D341Med (cell line): ENCODE measurements around the gene CTNND2.

Experiments
- DNase-seq: peaks from one replicate; pipeline ENCODE4 v3.0.0; 2012; ENCODE audit warnings: low spot score

The CTNND2 gene

DNA sequence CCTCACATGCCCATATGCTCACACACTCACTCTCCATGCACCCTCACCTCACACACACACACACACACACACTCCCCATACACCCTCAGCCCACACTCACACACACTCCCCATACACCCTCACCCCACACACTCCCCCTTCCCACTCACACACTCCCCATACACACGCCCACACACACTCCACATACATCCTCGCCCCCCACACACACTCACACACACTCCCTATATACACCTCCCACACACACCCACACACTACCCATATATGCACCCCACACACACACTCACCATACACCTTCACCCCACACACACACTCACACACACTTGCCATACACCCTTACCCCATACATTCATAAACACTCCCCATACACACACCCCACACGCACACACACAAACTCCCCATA is 592.5 kb downstream of the CTNND2 start:
- no peak for DNase-seq

DNA sequence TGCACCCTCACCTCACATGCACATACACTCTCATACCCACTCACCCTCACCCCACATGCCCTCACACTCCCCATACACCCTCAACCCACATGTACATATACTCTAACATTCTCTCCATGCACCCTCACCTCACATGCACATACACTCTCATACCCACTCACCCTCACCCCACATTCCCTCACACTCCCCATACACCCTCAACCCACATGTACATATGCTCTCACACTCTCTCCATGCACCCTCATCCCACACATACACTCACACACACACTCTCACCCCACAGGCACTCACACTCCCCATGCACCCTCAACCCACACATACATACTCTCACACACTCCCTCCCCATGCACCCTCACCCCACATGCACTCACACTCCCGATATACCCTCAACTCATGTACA is 593.0 kb downstream of the CTNND2 start:
- DNase-seq: no peak

DNA sequence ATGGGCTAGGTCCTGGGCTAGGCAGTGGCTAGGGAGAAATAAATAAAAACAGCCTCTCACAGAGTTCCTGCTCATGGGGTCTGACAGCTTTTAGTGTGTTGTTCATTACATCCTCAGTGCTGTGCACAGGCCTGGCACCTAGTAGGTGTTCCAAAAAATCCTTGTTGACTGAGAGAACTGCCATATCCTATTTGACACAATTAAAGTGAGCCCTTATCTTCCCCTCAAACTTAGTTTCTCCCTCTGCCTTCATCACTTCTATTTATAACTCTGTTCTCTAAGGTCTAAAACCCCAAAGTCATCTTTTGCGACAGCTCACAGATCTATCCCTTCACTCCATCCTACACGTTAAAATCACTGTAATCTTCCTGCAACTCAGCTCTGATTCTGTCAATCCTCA is 594.1 kb downstream of the CTNND2 start:
- no peak for DNase-seq

DNA sequence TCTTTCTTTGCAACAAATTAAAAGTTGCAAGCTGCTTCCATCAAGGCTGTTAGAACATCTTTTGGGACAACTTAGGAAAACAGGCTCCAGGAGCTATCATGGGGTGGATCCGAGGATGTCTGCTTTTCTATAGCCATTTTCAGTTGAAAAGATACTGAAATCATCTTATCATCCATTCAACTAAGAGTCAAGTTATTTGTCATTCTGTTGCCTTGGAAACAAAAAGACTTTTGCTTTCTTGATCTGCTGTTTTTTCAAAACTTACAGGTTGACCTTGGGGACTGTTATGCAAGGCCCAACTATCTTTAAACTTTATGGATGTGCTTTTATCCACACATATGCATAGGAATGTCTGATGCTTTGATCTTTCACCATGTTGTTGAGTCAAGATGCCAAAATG is 597.9 kb downstream of the CTNND2 start:
- DNase-seq: no peak

DNA sequence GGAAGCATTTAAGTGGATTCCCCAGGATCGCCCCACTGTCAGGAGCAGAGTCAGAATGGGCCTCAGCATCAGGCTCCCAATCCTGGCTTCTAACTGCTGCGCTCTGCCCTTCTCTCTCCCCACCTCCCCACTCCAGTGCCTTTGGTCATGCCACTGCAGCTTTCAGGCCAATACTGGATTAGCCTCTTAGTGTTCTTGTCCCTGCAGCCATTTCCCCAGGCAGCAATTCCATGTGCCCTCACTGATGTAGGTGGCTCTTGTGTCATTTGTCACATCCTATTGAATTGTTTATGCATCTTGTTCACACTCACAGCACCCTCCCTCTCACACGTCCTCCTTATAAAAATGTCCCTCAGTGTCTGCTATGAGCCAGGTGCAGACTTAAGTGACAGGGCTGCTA is 599.0 kb downstream of the CTNND2 start:
- DNase-seq: no peak

DNA sequence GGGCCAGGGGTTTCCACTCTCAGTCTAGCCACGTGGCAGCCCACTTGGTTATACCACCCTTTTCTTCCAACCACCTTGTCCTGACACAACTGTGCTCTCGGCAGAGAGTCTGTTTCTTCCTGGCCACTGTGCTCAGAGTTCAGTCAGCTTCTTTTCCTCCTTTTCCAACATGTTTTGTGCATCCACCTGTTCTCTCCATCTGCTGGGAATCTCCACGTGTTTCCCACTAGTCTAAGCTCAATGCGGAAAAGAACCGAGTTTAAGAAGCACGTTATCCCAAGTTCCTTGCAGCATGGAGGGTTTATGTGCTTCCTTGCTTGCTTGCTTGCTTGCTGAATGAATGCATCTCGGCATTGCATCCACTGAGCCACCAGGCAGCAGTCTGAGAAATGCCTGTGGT is 599.6 kb downstream of the CTNND2 start:
- DNase-seq: no peak

DNA sequence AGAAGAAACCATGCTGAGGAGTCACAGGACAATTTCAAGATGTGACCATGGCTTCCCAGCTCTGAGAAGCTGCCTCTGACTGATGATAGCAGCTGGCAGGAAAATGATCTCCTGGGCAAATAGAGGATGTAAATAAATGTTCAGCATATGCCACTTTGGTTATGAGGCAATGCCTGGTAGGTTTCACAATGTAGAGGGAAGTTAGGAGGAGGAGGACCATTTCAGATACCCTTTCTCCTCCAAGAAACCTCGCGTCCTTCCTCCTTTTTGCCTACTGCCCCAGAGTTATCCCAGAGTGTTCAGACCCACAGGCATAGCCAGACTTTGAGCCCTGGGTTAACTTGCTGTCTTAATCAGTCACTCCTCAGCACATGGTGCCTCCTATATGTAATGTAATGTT is 601.6 kb downstream of the CTNND2 start:
- DNase-seq: no peak

DNA sequence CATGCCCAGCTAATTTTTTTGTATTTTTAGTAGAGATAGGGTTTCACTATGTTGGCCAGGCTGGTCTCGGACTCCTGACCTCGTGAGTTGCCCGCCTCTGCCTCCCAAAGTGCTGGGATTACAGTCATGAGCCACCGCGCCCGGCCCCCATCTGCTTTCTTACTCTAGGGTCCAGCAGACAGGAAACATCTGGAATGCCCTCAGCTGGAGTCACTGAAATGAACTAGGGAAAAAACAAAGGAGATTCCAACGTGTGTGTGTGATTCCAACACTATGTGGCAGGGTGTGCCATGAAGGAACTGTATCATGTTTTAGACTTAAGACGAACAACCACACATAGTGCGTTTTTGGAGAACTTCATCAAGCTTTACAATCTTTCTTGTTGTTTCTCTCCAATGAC is 603.1 kb downstream of the CTNND2 start:
- DNase-seq: no peak

DNA sequence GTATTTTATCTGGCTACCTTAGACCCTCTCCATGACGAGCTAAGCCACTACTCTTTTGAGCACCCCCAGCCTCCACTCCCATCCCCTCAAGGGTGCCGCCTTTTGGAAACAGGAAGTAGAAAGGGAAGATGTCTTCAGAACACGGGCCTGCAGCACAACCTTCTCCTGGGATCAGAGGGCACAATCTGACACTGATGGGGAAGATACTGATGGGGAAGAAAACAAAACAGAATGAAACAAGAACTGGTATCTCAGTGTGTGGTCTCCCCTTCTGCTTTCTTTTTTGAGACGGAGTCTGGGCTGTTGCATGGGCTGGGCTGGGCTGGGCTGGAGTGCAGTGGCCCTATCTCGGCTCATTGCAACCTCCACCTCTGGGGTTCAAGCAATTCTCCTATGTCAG is 603.5 kb downstream of the CTNND2 start:
- DNase-seq: no peak

DNA sequence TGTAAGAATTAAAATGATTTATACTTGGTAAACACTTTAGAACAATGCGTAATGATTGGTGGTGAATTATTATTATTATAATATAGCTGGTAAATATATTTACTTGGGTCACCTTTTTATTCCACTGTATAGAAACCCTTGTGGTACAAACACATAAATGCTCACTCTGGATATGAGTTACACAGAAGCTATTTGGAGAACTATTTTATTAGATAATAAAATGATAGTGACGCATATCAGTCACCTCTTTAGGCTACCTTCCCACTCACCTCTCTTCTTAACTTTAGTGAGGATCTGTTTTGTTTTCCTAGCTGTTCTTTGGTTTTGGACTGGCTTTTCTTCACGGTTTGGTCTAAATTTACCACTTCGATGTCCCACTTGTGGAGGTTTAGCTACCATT is 605.4 kb downstream of the CTNND2 start:
- no peak for DNase-seq

DNA sequence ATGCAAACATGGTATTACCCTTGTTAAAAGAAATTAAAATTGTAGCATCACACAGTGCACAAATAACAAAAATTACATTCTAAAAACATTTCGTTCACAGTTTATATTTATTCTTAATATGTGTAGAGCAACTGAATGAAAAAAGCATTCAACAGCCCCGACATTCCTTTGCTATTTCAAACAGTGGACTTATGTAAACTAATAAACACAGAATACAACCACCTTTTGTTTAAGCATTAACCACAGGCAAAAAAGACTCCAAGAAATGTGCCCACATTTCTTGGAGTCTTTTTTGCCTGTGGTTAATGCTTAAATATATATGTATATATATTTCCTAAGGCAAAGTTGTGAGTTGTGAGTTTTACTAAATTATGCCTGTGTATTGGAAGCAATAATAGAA is 610.7 kb downstream of the CTNND2 start:
- DNase-seq: no peak

DNA sequence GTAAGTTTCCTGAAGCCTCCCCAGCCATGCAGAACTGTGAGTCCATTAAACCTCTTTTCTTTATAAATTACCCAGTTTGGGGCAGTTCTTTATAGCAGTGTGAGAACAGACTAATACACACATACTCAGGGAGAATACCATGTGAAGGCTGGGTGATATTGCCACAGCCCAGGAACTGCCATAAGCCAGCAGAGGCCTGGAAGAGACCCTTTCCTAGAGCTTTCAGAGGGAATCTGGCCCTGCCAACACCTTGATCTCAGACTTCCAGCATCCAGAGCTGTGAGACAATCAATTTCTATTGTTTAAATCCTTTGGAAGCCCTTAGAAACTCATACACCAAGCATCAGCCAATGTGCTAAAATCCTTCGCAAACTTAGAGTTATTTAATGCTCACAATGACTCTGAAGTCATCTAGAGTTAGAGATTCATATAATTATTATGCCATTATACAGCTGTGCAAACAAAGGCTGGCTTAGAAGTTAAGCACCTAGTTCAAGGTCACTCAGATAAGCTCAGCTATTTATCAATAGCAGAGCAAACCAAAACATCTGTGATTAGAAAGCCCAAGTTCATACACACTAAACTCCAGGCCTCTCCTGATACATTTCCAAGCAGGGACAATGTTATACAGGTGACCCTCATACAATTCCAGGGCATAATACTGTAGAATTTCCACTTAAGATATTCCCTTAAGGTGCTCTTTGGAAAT is 611.4 kb downstream of the CTNND2 start:
- no peak for DNase-seq

DNA sequence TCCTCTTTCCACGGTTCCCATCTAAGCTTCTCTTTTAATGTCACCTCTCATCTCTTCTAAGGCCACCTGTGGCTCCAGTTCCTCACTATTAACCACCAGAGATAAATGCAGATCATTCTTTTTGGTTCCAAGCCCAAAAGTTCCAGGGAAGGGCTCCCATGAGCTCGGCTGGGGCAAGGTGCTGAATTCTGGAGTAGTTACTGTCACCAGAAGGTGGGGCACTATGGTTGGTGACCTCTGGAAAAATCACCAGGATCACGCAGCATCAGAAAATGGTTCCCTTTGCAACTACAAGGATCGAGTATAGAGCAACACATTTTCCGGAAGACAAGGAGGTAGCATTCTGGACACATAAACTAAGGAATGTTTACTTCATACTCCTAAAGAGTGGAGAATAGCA is 614.5 kb downstream of the CTNND2 start:
- DNase-seq: no peak

DNA sequence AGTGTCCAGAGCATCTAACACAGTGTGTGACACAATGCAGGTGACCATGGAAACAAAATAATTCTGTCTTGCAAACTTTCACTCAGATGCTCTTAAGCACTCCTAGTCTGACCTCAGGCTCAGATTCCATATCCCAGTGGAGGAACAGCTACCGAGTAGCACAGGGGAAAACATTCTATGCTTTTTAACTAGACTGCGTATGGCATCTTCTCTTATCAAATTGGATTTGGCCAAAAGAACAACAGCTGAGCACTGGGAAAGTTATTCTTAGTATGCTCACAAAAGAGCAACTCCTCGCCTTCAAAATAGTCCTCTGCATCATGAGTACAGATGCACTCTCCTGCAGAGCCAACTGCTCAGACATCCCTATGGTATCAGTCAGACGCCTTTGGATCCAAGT is 615.0 kb downstream of the CTNND2 start:
- no peak for DNase-seq

DNA sequence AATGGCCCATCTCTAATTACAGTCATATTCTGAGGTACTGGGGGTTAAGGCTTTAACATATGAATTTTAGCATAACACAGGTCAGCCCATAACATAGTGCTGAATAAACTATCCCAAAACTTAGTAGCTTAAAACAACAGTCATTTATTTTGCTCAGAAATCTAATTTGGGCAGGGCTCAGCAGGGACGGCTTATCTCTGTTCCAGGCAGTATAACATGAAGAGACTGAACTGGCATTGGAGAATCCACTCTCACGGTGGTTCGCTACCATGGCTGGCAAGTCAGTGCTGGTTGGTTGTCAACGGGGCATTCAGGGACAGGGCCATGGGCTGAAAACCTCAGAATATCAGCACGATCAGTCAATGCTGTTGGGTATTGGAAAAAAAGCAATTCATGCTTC is 622.4 kb downstream of the CTNND2 start:
- no peak for DNase-seq

DNA sequence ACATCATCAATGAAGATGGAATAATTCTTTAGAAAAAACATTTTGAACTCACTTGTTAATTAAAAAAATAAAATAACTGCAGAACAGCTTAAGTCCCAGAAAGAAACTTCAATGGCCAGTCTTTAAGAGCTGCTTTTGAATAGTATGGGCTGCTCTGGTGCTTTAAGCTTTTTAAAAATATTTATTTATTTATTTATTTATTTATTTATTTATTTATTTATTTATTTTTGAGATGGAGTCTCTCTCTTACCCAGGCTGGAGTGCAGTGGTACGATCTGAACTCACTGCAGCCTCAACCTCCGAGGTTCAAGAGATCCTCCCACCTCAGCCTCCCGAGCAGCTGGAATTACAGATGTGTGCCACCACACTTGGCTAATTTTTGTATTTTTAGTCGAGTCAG is 626.9 kb downstream of the CTNND2 start:
- no peak for DNase-seq

DNA sequence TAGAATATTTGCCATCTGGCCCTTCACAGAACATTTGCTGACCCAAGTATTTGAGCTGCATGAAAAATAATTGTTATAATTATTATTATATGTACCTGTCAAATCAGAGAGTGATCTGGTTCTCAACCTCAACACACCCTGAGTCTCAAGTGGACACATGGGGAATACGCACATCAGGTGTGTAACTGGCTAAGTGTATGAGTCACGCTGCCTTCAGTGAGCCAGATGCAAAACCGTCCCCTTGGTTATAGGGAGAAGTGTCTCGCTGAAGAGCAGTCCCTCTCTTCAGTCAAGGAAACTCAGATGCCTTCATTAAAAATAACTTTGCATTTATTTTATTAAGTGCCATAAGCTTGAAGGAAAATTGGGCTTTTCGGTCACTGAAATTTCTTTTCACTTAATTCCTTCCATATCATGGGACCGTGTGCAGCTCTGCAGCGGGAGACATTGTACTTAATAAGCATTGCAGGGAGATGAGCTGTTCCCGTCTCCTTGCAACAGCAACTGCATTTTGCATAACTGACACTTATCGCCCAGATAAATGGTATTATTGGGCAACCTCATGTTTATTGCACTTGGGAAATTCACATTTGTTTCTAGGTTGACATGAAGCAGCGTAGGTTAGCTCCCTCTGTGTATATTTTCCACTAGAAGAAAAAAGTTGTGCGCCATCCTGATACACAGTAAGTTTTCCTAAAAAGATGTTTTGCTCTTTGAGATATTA is 630.9 kb downstream of the CTNND2 start:
- DNase-seq: no peak

DNA sequence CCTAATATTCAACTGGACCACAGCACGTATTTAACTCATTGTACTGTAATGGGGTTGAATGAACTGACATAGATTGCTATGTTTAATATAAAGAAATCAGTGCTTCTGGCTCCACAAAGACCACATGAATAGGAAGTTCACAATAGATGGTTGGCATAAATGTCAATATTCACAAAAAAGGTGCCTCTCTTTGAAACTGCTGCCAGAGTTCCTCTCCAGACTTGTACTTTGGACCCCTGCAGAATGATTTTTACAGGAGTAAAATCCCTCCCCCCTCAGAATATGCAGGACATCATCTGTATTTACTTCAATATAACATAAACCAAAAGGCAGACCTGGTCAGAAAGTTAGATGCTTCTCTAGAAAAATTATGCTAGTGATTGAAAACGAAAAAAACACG is 634.7 kb downstream of the CTNND2 start:
- DNase-seq: no peak

DNA sequence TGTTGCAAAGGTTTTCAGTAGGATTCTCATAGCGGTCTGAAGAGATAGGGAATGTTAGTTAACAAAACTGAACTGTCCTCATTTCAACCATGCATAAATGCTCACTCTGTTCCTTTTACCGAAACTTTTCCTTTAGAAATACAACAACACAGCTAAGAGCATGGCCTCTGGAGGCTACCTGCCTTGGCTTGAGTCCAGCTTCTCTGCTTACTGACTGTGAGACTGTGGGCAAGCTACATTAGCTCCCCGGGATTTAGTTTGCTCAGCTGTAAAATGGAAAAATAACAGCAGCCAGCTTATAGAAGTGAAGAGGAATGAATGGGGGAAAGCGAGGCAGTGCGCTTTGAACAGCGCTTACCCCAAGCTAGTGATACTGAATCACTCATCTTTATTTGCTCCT is 635.4 kb downstream of the CTNND2 start:
- DNase-seq: no peak

DNA sequence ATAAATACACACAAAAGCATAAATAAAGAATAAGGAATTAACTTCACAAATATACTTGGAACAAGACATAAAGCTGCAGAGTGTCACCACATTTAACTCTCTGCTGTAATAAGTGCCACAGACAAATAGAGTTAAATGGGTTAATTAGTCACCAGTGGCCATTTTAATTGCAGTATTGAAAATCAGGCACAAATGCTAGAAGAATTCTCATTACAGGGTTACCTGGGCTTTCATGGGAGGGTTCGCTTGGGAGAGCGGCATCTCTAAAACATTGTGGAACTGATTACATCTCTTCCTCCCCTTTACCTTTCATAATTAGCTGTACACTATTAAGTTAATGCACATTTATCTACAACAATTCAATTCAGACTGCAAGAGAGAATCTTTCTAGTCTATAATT is 637.9 kb downstream of the CTNND2 start:
- no peak for DNase-seq

DNA sequence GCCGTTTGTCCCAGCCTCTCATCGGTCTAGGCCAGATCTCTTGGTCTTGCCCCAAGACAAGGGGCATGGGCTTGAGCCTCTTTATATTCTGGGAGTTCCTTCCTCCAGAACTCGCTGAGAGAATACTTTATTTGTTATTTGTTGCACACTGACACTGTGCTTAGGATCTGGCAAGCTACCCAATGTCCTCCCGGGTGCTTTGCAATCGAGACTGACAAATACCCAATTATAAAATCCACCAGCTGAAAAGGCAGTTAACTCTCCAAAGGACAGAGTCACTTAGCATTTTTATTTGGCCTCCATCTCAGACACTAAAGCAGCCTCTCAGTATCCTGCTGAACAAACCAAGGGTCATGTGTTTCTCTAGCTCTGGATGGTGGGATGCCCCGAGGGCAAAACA is 643.0 kb downstream of the CTNND2 start:
- no peak for DNase-seq

DNA sequence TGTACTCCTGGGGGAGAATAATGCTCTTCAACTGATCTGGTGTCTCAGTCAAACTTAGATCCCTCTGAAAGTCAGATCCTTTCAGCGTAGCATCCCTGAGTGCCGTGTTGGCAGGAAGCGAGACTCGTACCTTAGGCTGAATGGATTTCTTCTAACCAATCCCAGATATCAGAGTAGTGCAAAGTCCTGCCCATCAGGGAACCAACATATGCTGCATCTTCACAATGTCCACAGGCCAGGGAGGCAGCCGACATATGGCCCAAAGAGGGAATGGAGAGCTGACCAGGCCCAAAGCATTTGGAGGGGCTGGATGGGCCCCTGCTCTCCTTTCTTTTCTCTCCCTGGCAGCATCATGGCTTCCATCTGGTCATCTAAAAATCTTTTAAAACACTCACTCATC is 646.2 kb downstream of the CTNND2 start:
- DNase-seq: no peak

DNA sequence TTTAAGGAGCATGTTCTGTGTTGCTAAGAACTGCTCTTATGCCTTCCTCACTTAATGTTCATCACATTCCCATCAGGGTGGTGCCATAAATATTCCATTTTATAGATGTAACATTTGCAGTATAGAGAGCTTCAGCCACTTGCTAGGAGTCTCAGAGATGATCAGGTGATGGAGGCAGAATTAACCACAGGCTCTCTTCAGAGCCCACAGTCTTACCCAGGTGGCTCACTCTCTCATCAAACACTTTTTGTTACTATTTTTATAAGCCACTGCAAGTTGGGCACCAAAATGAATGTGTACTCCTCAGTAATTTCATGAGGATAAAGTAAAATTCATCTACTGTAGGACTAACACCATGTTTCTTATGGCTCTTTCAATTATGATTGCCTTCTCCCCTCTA is 651.7 kb downstream of the CTNND2 start:
- no peak for DNase-seq

DNA sequence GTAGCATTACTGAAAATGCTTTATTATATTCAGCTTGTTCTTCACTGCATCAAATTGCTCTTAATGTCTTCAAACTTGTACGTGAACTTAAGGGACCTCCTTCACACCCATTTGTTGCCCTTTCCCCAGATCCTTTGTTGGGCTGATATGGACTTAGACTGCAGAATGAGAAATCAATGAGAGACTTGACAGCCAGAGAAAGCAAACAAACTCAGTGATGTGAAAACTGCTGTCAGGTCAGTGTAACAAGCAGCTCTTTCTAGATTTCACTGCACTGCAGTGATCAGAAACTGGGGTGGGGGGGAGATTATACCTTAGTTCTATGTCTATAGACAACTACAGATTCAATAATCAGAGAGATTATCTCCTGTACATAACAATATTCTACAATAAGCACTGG is 652.2 kb downstream of the CTNND2 start:
- DNase-seq: no peak
